GM20431 (cell line): ENCODE data around the gene FOXJ1.

ENCODE experiments used
- in situ Hi-C: fragments of 300-500 bp; cut with MseI, MboI; formaldehyde crosslinking; loops from one replicate; pipeline ENCODE4 v1.15.0; 2020; ENCODE audit warnings: low sequenced_read_pairs; ENCODE audit not compliant: unreplicated experiment

The FOXJ1 gene

GRCh38 chr17:76145231-76146052, 4.4 kb upstream of the FOXJ1 start:
- in situ Hi-C loops: no loop called here

GRCh38 chr17:76142585-76143041, 1.6 kb upstream of the FOXJ1 start:
- in situ Hi-C loops: no loop called here

GRCh38 chr17:76142039-76142584, 1.1 kb upstream of the FOXJ1 start:
- in situ Hi-C loops: no loop called here

- in situ Hi-C loops: no loop called here
Measured at GRCh38 chr17:76140661-76141211, 309 bp downstream of the FOXJ1 start.

GRCh38 chr17:76139801-76140660, 1.0 kb downstream of the FOXJ1 start:
- in situ Hi-C loops: no loop called here

DNA sequence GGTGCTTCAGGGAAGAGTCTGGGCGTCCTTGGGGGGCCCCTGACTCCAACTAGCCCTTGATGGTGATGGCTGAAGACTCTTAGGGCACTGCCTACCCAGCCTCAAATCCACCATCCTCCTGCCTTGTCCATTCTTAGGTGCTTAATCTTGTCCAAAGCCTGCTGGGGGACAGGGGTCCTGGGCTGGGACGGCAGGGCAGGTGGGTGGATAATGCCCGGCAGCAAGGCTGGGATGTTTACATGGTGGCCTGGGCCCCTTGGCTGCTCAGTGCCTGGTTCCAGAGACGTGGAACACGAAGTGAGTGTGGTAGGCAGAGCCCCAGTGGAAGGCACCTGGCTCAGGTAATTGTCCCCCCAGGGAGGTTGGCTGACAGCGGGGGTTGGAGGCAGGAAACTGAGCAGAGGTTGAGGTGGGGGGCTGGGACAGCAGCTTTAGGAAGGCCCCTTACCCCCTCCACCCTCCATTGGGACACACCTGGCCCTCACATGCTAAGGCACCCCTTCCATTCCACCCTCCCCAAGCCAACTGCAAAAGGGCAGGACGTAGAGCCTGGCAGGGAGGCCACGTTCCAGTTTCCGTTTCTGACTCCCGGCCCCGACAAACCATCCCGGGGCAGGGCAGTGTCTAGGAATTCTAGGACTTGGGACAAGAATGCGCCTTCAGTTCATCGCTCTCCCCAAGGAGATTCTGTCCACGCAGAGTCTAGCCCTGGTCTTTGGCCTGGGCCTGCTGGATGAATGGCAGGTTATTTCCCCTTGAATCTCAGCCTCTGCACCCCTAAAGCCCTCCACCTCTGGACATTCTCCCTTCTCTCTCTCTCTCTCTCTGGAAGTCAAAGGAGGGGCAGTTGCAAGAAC, 1.9 kb downstream of the FOXJ1 start:
- in situ Hi-C loops: no loop called here

GRCh38 chr17:76138234-76138895, 2.7 kb downstream of the FOXJ1 start:
- in situ Hi-C loops: no loop called here

- in situ Hi-C loops: no loop called here
Measured at GRCh38 chr17:76137351-76138233, 3.5 kb downstream of the FOXJ1 start.

DNA sequence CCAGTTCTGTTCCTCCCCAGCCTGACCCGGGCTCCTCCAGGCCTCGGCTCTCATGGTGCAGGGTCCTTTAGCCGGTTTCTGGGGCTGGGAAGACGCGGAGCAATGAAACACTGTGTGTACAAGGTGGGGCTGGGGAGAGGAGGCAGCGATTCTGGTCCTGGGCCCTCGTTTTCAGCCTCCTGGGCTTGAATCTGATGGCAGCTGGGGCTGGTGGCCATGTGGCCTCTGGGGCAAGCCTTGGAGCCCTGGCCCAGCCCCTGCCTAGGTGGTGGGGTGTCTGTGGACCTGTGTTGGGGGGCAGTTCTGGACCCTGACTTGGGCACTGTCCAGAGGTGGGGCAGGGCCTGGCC, 4.1 kb downstream of the FOXJ1 start:
- in situ Hi-C loops: no loop called here

DNA sequence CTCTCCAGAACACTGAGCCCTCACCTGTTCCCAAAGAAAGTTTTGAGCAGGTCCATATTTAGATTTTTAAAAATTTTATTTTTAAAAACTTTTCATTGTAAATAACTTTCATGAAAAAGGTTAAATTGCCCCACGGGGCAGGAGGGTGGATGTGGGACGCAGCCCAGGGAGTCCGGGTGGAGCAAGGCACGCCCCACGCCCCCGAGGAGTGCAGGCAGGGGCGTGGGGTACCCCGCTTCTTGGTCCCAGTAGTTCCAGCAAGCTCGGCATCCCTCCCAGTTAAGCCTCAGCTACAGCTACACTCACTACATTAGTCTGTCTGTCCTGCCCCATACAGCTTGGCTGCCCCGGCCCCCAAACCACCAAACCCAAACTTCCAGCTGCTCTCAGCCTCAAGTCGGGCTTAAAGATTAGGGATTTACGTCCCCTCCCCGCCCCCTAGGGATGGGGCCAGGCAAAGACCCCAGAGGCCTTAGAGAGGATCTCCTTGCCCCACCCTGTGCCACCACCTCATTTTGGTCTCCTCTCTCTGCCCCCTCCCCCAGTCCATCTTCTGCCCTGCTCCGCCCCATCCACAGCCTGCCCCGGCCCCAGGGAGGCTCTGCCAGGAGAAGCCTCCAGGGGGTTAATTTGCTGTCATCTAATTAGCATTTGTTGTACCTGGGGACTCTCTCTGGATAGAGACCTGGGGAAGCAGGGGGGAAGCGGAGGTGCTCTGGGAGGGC, 4.6 kb downstream of the FOXJ1 start:
- in situ Hi-C loops: no loop called here

- in situ Hi-C loops: no loop called here
Measured at GRCh38 chr17:76135810-76136188, 5.2 kb downstream of the FOXJ1 start.

- in situ Hi-C loops: no loop called here
Measured at GRCh38 chr17:76134911-76135809, 5.9 kb downstream of the FOXJ1 start.

DNA sequence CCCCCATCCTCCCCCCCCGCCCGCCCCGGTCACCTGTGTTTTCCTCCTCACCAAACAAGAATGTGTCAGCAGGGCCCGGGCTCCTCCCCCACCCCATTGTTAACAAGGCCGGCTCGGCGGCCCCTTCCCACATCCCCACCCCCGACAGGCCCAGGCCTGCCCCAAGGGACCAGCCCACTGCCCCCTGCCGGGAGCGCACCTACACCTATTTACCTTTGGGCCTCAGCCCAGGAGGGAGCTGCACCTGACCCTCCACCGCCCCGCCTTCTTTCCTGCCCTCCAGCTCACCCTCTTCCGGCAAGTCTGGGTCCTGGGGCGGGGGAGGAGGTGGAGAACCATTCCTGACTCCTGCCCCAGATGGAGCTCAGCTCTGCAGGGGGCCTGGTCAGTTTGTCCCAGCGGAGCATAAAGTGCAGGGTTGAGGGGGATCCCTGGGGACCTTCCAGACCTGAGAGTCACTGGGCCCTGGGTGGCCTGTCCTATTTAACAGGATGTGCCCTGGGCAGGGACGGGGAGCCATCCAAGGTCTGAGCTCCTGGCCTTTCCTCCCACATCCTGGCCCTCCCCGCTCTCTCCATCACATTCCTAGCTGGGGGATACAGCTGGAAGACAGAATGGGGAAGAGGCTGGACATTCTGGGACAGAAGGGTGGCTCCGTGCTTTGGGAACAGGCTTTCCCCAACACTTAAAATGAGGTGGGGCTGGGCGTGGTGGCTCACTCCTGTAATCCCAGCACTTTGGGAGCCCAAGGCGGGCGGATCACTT, 8.3 kb downstream of the FOXJ1 start:
- in situ Hi-C loops: no loop called here

DNA sequence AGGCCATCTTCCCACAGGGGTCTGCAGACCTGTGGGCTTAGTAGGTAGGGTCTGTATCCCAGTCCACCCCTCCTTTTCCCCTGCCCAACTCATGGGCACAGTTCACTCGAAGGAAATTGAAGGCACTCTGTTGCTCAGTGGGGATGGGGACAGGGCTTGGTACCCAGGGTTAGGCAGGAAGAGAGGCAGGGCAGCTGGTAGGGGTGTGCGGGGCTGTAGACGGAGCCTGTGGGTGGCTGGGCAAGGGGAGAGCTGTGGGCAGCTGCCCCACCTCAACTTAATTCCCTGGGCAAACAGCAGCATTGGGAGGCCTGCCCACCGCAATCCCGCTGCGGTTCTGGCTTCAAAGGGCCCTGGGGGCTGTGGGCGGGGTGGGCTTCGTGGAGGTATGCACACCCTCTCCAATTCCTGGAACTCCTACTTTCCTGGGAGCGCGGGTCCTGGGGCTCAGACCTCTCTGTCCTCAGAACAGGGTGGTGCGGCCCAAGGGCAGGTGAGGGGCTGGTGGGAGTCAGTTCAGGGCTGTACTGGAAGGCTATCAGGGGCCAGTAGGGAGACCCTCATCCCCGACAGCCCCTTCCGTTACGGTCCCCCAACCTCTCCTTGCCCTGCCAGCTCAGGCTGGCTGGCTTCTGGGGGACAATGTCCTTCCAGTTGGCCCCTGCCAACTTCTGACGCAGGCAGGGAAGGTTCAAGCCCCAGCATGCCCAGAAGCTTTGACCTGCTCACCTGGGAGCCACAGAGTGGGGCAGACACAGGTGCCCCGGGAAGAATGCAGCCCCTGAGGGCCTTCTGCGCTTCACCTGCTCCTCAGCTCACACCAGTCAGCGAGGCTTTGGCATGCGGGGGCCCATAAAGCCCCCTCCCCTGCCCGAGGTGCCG, 9.1 kb downstream of the FOXJ1 start:
- in situ Hi-C loops: no loop called here

DNA sequence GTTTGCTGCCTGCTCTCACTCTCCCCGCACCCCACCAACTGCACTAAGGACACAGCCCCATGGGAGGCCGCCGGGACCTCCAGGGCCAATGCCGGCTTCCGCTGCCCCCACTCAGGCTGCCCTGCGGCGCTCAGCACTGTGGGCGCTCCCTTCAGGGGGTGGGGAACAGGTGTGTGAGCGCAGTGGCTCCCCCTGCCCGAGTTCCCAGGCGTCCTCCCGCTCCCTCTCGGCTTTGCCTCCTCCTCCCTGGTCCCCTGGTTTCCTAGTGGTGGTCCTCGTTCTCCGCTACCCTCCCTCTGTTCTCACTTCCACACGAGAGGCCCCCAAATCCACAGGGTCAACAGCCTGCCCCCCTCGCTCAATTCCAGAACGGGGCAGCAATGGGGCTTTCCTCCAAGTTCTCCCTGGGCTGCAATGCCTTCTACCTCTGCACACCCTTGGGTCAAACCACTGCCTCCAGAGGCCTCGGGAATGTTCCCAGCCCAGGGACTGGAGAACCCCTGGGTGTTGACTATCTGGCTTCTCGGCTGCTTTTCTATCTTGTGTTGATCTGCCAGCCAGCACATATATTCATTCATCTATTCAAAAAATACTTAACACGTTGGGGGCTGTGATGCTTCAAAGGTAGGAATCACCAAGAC, 9.9 kb downstream of the FOXJ1 start:
- in situ Hi-C loops: no loop called here
